MG63 (cell line): Measurements from ENCODE around the gene PTPRB. TPM values are rescaled to one million over a fixed set of nuclear protein-coding genes. Genes with fewer than 3 reads are reported as not detected.
A peak's percentile ranks its signal among the peaks of the same experiment; 100 is the strongest.

Source experiments
- DNase-seq: peaks from one replicate; pipeline ENCODE4 v3.0.0-alpha.2; 2020
- H3K27me3 ChIP-seq: fragments of 250-450 bp; sonication (Bioruptor Pico); 2 replicates; pipeline ENCODE4 v1.5.1; 2020; ENCODE audit warnings: mild to moderate bottlenecking, moderate library complexity
- H3K36me3 ChIP-seq: fragments of 250-450 bp; sonication (Bioruptor Pico); 2 replicates; pipeline ENCODE4 v1.5.1; 2020; ENCODE audit warnings: mild to moderate bottlenecking, moderate library complexity
- H3K4me3 ChIP-seq: fragments of 250-450 bp; sonication (Bioruptor Pico); 2 replicates; pipeline ENCODE4 v1.5.1; 2020; ENCODE audit warnings: mild to moderate bottlenecking, moderate library complexity
- H3K9me3 ChIP-seq: fragments of 250-450 bp; sonication (Bioruptor Pico); 2 replicates; pipeline ENCODE4 v1.5.1; 2020; ENCODE audit warnings: mild to moderate bottlenecking, moderate library complexity
- total RNA-seq: library from RNA; depleted of rRNA; stranded (reverse); fragments of >200 nt; shearing (Covaris generic); gene quantifications from 2 replicates; pipeline ENCODE4 v1.2.3, GENCODE V29; 2014; ENCODE audit warnings: low replicate concordance

The PTPRB gene
- total RNA-seq, 1 experiment from 2014 or later: 1.1 TPM

- DNase-seq: no peak
Measured at GRCh38 chr12:70576341-70577282, 60.6 kb downstream of the PTPRB start.

GRCh38 chr12:70571705-70572268, 65.4 kb downstream of the PTPRB start:
- Histone ChIP-seq H3K4me3 (no peak overlapping the region), H3K27me3 (no peaks in the 10 kb centered on the region), H3K9me3 (no peaks in the 10 kb centered on the region), H3K36me3 (no peaks in the 10 kb centered on the region)
- DNase-seq: peak; percentile 43

More at GRCh38 chr12:70576341-70577282, 60.6 kb downstream of the PTPRB start:
- Histone ChIP-seq H3K36me3 (no peaks in the 10 kb centered on the region), H3K4me3 (no peak overlapping the region), H3K27me3 (no peaks in the 10 kb centered on the region), H3K9me3 (no peaks in the 10 kb centered on the region)

- H3K27me3 ChIP-seq: no peaks in the 10 kb centered on the region
Measured at GRCh38 chr12:70571029-70571428, 66.2 kb downstream of the PTPRB start.

GRCh38 chr12:70561550-70561949, 75.7 kb downstream of the PTPRB start:
- no peaks in the 10 kb centered on the region for H3K36me3 ChIP-seq
- DNase-seq: no peak
- no peak overlapping the region for H3K4me3 ChIP-seq
- no peaks in the 10 kb centered on the region for H3K27me3 ChIP-seq
- no peaks in the 10 kb centered on the region for H3K9me3 ChIP-seq

More at GRCh38 chr12:70571029-70571428, 66.2 kb downstream of the PTPRB start:
- DNase-seq: no peak
- no peaks in the 10 kb centered on the region for H3K36me3 ChIP-seq
- no peaks in the 10 kb centered on the region for H3K9me3 ChIP-seq
- no peak overlapping the region for H3K4me3 ChIP-seq

- H3K36me3 ChIP-seq: no peaks in the 10 kb centered on the region
- H3K9me3 ChIP-seq: no peaks in the 10 kb centered on the region
- no peak overlapping the region for H3K4me3 ChIP-seq
- no peak for DNase-seq
- no peaks in the 10 kb centered on the region for H3K27me3 ChIP-seq
Measured at GRCh38 chr12:70560671-70561070, 76.6 kb downstream of the PTPRB start.

- Histone ChIP-seq H3K27me3 (no peaks in the 10 kb centered on the region), H3K9me3 (no peaks in the 10 kb centered on the region), H3K36me3 (no peaks in the 10 kb centered on the region), H3K4me3 (no peak overlapping the region)
- DNase-seq: no peak
Measured at GRCh38 chr12:70559390-70559789, 77.8 kb downstream of the PTPRB start.

- H3K36me3 ChIP-seq: no peaks in the 10 kb centered on the region
- no peak for DNase-seq
- no peak overlapping the region for H3K4me3 ChIP-seq
- H3K9me3 ChIP-seq: no peaks in the 10 kb centered on the region
- H3K27me3 ChIP-seq: no peaks in the 10 kb centered on the region
Measured at GRCh38 chr12:70557583-70558191, 79.5 kb downstream of the PTPRB start.

- no peak for DNase-seq
- H3K27me3 ChIP-seq: no peaks in the 10 kb centered on the region
- no peaks in the 10 kb centered on the region for H3K9me3 ChIP-seq
- H3K36me3 ChIP-seq: no peaks in the 10 kb centered on the region
- no peak overlapping the region for H3K4me3 ChIP-seq
Measured at GRCh38 chr12:70556179-70556869, 80.9 kb downstream of the PTPRB start.

- DNase-seq: no peak
- Histone ChIP-seq H3K4me3 (no peak overlapping the region), H3K27me3 (no peaks in the 10 kb centered on the region)
Measured at GRCh38 chr12:70555081-70555480, 82.1 kb downstream of the PTPRB start.

GRCh38 chr12:70553391-70553859, 83.8 kb downstream of the PTPRB start:
- Histone ChIP-seq H3K9me3 (no peaks in the 10 kb centered on the region), H3K27me3 (no peaks in the 10 kb centered on the region), H3K36me3 (no peaks in the 10 kb centered on the region), H3K4me3 (no peak overlapping the region)
- DNase-seq: peak; percentile 6

More at GRCh38 chr12:70555081-70555480, 82.1 kb downstream of the PTPRB start:
- no peaks in the 10 kb centered on the region for H3K36me3 ChIP-seq
- H3K9me3 ChIP-seq: no peaks in the 10 kb centered on the region

- Histone ChIP-seq H3K4me3 (no peak overlapping the region), H3K27me3 (no peaks in the 10 kb centered on the region), H3K36me3 (no peaks in the 10 kb centered on the region), H3K9me3 (no peaks in the 10 kb centered on the region)
- DNase-seq: no peak
Measured at GRCh38 chr12:70551731-70552130, 85.5 kb downstream of the PTPRB start.

GRCh38 chr12:70550180-70550577, 87.0 kb downstream of the PTPRB start:
- Histone ChIP-seq H3K27me3 (no peaks in the 10 kb centered on the region), H3K36me3 (no peaks in the 10 kb centered on the region), H3K4me3 (no peak overlapping the region), H3K9me3 (no peaks in the 10 kb centered on the region)
- no peak for DNase-seq

GRCh38 chr12:70549340-70550179, 87.7 kb downstream of the PTPRB start:
- no peak for DNase-seq
- Histone ChIP-seq H3K9me3 (no peaks in the 10 kb centered on the region), H3K27me3 (no peaks in the 10 kb centered on the region), H3K4me3 (no peak overlapping the region), H3K36me3 (no peaks in the 10 kb centered on the region)

- H3K27me3 ChIP-seq: no peaks in the 10 kb centered on the region
- H3K4me3 ChIP-seq: no peak overlapping the region
- H3K36me3 ChIP-seq: no peaks in the 10 kb centered on the region
- peak; percentile 70 for DNase-seq
- no peaks in the 10 kb centered on the region for H3K9me3 ChIP-seq
Measured at GRCh38 chr12:70543444-70543843, 93.8 kb downstream of the PTPRB start.

GRCh38 chr12:70540996-70541395, 96.2 kb downstream of the PTPRB start:
- Histone ChIP-seq H3K9me3 (no peaks in the 10 kb centered on the region), H3K36me3 (no peaks in the 10 kb centered on the region), H3K27me3 (no peaks in the 10 kb centered on the region), H3K4me3 (no peak overlapping the region)
- no peak for DNase-seq

GRCh38 chr12:70536650-70537049, 100.6 kb downstream of the PTPRB start:
- Histone ChIP-seq H3K9me3 (no peaks in the 10 kb centered on the region), H3K27me3 (no peaks in the 10 kb centered on the region), H3K36me3 (no peaks in the 10 kb centered on the region), H3K4me3 (no peak overlapping the region)
- no peak for DNase-seq
